ENCODE results near the gene SCN11A.

The SCN11A gene

GRCh38 chr3:39051649-39052561 lies at the start of gene SCN11A, which contains the start of gene WDR48:
Gene SCN11A, minus strand, starts transcription at chr3:39051944. Its CDS starts 101,582 bp downstream, at chr3:38950362.
Gene WDR48, plus strand, starts transcription at chr3:39052016. Its CDS starts 10 bp downstream, at chr3:39052026.
- H3K4me1 Mint-ChIP-seq (ENCODE audit: low read depth), result peaks cover 38% of the 10 kb centered on the region
- no peaks in the 10 kb centered on the region for H3K27me3 Mint-ChIP-seq
- intact Hi-C loops (cut with micrococcal nuclease), result loop anchor here (5.0 kb wide), 1 partner anchor 330 kb away; the partner anchor contains the start of gene SLC25A38
- H3K9me3 Mint-ChIP-seq, result no peaks in the 10 kb centered on the region
- H3K4me3 Mint-ChIP-seq, result peak within 1 kb of the TSS; percentile 89
- peak within 1 kb of the TSS; percentile 92 for H3K27ac Mint-ChIP-seq
- H3K36me3 Mint-ChIP-seq (ENCODE audit: low read depth), result peaks cover 10% of the 10 kb centered on the region

- H3K27me3 Mint-ChIP-seq, result no peaks in the 10 kb centered on the region
- H3K9me3 Mint-ChIP-seq, result no peaks in the 10 kb centered on the region
- H3K27ac Mint-ChIP-seq, result no peak overlapping the region
- H3K4me1 Mint-ChIP-seq (ENCODE audit: low read depth), result peaks cover 47% of the 10 kb centered on the region
- H3K36me3 Mint-ChIP-seq (ENCODE audit: low read depth), result peaks cover 85% of the 10 kb centered on the region
- H3K4me3 Mint-ChIP-seq, result no peak overlapping the region
- intact Hi-C loops (cut with micrococcal nuclease), result loop anchor here (2.0 kb wide), 1 partner anchor 192 kb away; no protein-coding TSS in a partner anchor
Observed at GRCh38 chr3:39101022-39101689, 49.4 kb upstream of the SCN11A start.

DNA sequence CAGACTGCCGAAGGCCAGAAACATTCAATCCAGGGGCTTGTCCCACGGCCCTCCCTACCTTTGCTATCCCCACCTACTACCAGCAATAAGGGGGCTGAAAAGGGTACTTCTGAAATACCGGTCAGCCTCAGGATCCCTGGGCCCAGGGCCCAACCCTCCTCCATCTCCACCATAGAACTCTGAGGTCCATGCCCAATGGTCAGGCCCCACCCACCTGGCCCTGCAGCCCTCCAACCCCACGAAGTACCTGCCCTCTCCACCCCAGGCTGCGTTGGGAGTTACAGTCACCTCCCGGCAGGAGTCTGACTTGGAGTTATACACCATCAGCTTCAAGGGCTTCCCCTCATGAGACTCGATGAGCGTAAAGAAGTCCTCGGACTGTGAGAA lies 48.7 kb upstream of the SCN11A start:
- Mint-ChIP-seq H3K4me1 (ENCODE audit: low read depth) (peaks cover 40% of the 10 kb centered on the region), H3K27ac (no peak overlapping the region), H3K4me3 (no peak overlapping the region), H3K27me3 (no peaks in the 10 kb centered on the region), H3K36me3 (ENCODE audit: low read depth) (peaks cover 85% of the 10 kb centered on the region), H3K9me3 (no peaks in the 10 kb centered on the region)
- intact Hi-C loops (cut with micrococcal nuclease), result loop anchor here (2.0 kb wide), 1 partner anchor 192 kb away; no protein-coding TSS in a partner anchor

- H3K27ac Mint-ChIP-seq, result no peak overlapping the region
- no peaks in the 10 kb centered on the region for H3K27me3 Mint-ChIP-seq
- H3K36me3 Mint-ChIP-seq (ENCODE audit: low read depth), result peaks cover 85% of the 10 kb centered on the region
- intact Hi-C loops (cut with micrococcal nuclease), result loop anchor here (2.0 kb wide), 1 partner anchor 193 kb away; no protein-coding TSS in a partner anchor
- no peak overlapping the region for H3K4me3 Mint-ChIP-seq
- no peaks in the 10 kb centered on the region for H3K9me3 Mint-ChIP-seq
- H3K4me1 Mint-ChIP-seq (ENCODE audit: low read depth), result peaks cover 34% of the 10 kb centered on the region
Observed at GRCh38 chr3:39099738-39100499, 48.2 kb upstream of the SCN11A start.

DNA sequence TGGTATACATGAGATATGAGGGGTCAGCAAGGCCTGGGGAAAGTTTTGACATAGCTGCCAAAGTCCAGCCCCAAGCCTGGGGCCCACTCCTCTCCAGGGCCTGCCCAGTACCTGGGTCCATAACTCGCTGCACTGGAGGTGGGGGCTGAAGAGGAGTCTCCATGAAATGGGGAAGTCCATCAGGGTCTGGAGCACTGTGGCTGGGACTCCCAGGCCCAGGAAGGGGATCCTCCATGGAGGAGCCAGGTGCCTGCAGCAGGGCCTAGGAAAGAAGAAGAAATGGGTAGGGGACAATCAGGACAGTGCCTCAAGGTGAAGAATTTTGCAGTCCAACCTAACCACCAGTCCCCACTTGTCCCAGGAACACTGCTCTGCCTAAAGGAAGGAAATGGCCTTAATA lies 47.5 kb upstream of the SCN11A start:
- Mint-ChIP-seq H3K4me1 (ENCODE audit: low read depth) (peaks cover 28% of the 10 kb centered on the region), H3K27ac (no peak overlapping the region), H3K27me3 (no peaks in the 10 kb centered on the region), H3K36me3 (ENCODE audit: low read depth) (peaks cover 89% of the 10 kb centered on the region), H3K9me3 (no peaks in the 10 kb centered on the region), H3K4me3 (no peak overlapping the region)
- intact Hi-C loops (cut with micrococcal nuclease), result no loop called here

DNA sequence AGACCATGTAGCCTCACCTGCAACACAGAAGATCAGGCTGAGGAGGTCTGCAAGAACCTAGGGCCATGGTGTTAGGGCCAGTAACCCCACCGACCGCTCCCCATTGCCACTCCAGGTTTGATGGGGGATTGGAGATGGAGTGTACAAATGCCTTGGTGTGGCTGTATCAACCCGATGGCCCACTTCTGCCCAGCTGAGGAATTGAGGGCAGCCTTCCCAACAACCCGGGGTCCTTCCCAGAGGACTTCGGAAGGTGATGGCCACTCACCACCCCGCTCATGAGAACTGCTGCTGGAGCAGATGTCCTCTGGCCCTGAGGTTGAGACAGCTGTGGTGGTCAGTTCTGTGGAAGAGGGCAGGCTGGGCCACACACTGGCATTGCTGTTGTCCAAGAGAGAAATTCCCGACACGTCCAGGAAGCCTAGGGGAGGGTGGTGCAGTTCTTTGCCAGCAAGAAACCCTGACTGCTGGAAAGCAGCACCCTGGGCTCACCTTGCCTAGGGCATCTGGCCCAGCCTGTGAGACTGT lies 46.8 kb upstream of the SCN11A start:
- Mint-ChIP-seq H3K27ac (no peak overlapping the region), H3K36me3 (ENCODE audit: low read depth) (peaks cover 92% of the 10 kb centered on the region), H3K9me3 (no peaks in the 10 kb centered on the region), H3K4me3 (no peak overlapping the region), H3K4me1 (ENCODE audit: low read depth) (peaks cover 21% of the 10 kb centered on the region), H3K27me3 (no peaks in the 10 kb centered on the region)
- intact Hi-C loops (cut with micrococcal nuclease), result no loop called here

- peaks cover 92% of the 10 kb centered on the region for H3K36me3 Mint-ChIP-seq (ENCODE audit: low read depth)
- intact Hi-C loops (cut with micrococcal nuclease), result no loop called here
- no peaks in the 10 kb centered on the region for H3K9me3 Mint-ChIP-seq
- H3K27ac Mint-ChIP-seq, result no peak overlapping the region
- H3K4me3 Mint-ChIP-seq, result no peak overlapping the region
- H3K27me3 Mint-ChIP-seq, result no peaks in the 10 kb centered on the region
- H3K4me1 Mint-ChIP-seq (ENCODE audit: low read depth), result peaks cover 15% of the 10 kb centered on the region
Observed at GRCh38 chr3:39097716-39098472, 46.1 kb upstream of the SCN11A start.

- intact Hi-C loops (cut with micrococcal nuclease), result no loop called here
- Mint-ChIP-seq H3K4me3 (no peak overlapping the region), H3K27ac (no peak overlapping the region), H3K36me3 (ENCODE audit: low read depth) (peaks cover 94% of the 10 kb centered on the region), H3K9me3 (no peaks in the 10 kb centered on the region), H3K4me1 (ENCODE audit: low read depth) (peaks cover 7% of the 10 kb centered on the region), H3K27me3 (no peaks in the 10 kb centered on the region)
Observed at GRCh38 chr3:39096775-39097174, 45.0 kb upstream of the SCN11A start.

- Mint-ChIP-seq H3K27ac (no peak overlapping the region), H3K36me3 (ENCODE audit: low read depth) (peaks cover 94% of the 10 kb centered on the region), H3K4me3 (no peak overlapping the region), H3K27me3 (no peaks in the 10 kb centered on the region), H3K9me3 (no peaks in the 10 kb centered on the region), H3K4me1 (ENCODE audit: low read depth) (no peaks in the 10 kb centered on the region)
- intact Hi-C loops (cut with micrococcal nuclease), result no loop called here
Observed at GRCh38 chr3:39095778-39096177, 44.0 kb upstream of the SCN11A start.

DNA sequence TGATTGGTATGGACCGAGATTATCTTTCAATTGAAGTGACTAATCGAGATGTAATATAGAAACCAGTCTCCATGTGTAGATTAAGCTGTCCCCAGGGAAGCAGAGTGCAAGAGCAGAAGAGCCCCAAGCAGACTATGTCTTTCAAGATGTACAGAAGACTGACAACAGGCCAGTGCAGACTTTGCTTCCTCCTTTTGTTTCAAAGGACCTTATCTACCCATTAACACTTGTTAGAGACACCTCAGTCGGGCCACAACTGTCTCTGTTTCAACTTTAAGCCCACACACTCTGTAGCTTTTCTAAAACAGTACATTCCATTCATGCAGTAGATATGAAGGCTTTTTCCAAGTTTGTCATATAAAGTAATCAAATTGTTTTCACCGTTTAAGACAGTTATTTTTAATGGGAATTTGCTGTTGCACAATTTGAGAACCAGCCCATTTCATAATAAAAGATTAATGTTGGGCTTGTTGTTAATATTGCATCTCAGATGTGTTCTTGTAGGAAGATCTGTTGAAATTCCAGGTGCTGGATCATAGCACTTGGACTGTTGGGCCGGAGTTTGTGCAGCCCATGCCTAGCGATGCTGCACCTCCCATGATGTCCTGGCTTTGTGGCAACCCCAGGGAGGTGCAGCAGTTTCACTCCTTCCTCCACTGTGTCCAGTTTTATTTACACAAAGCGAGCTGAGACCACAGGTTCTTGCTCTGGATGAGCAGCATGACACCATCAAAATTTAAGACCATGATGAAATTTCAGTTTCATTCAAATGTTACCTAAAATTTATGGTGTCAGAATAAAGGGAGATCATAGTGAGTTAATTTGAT lies 43.3 kb upstream of the SCN11A start:
- Mint-ChIP-seq H3K4me1 (ENCODE audit: low read depth) (no peaks in the 10 kb centered on the region), H3K4me3 (no peak overlapping the region), H3K36me3 (ENCODE audit: low read depth) (peaks cover 94% of the 10 kb centered on the region), H3K9me3 (no peaks in the 10 kb centered on the region), H3K27me3 (no peaks in the 10 kb centered on the region), H3K27ac (no peak overlapping the region)
- intact Hi-C loops (cut with micrococcal nuclease), result no loop called here

- intact Hi-C loops (cut with micrococcal nuclease), result no loop called here
Observed at GRCh38 chr3:39090922-39091321, 39.2 kb upstream of the SCN11A start.

GRCh38 chr3:39088889-39089288 lies 37.1 kb upstream of the SCN11A start:
- no peaks in the 10 kb centered on the region for H3K27me3 Mint-ChIP-seq
- H3K36me3 Mint-ChIP-seq (ENCODE audit: low read depth), result peaks cover 87% of the 10 kb centered on the region
- no peak overlapping the region for H3K4me3 Mint-ChIP-seq
- no peak overlapping the region for H3K27ac Mint-ChIP-seq
- intact Hi-C loops (cut with micrococcal nuclease), result no loop called here
- no peaks in the 10 kb centered on the region for H3K4me1 Mint-ChIP-seq (ENCODE audit: low read depth)
- H3K9me3 Mint-ChIP-seq, result no peaks in the 10 kb centered on the region

More at GRCh38 chr3:39090922-39091321, 39.2 kb upstream of the SCN11A start:
- Mint-ChIP-seq H3K27me3 (no peaks in the 10 kb centered on the region), H3K4me1 (ENCODE audit: low read depth) (no peaks in the 10 kb centered on the region), H3K9me3 (no peaks in the 10 kb centered on the region), H3K27ac (no peak overlapping the region), H3K36me3 (ENCODE audit: low read depth) (peaks cover 94% of the 10 kb centered on the region), H3K4me3 (no peak overlapping the region)
